ENCODE results near the gene ARHGAP44. TPM values are rescaled to one million over a fixed set of nuclear protein-coding genes. Genes with fewer than 3 reads are reported as not detected.

The ARHGAP44 gene
- total and polyA plus RNA-seq, 2 donors (not counting 3 experiments of a cell fraction or from before 2014, with no cell fraction given), result 0.11 to 0.42 TPM

DNA sequence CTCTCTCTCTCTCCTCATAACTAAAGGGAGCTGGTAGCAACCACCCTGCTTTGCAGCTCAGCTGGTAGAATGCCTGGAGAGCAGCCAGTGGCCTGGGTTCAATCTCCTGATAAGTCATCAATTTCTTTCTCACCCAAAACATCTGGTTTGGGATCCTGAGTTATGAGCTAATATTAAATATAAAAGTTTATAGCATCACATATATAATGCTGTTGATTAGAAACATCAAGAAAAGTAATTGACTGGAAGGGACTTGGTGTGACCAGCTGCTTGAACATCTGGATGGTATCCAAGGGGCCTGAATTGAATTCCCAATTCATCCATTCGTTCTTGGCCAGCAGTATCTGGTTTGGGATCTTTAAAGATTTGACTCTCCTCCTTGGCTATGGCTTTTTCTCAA, 240.8 kb downstream of the ARHGAP44 start:
- Histone ChIP-seq H3K4me2 (ENCODE audit: insufficient read depth, low read length) (no peak overlapping the region), H3K27me3 (ENCODE audit: control insufficient read depth in 2 of 2, insufficient read depth in 2 of 2, low read length in 2 of 2) (no peaks in the 10 kb centered on the region), H3K4me3 (replicated peaks in 1 of 3; ENCODE audit: insufficient read depth in 1 of 3, low read depth in 1 of 3, low read length in 3 of 3) (no peak overlapping the region), H3K9ac (replicated peaks; ENCODE audit: extremely low read depth, insufficient read depth, low read length) (no peak overlapping the region), H2AFZ (ENCODE audit: low read depth, low read length) (no peak overlapping the region), H3K79me2 (ENCODE audit: control insufficient read depth, insufficient read depth, low read length) (no peaks in the 10 kb centered on the region), H3K4me1 (ENCODE audit: control insufficient read depth, extremely low read depth, insufficient read depth, low read length) (no peaks in the 10 kb centered on the region), H3K9me3 (replicated peaks; ENCODE audit: control insufficient read depth, insufficient read depth, low read length) (no peaks in the 10 kb centered on the region), H3K9me1 (replicated peaks; ENCODE audit: control insufficient read depth, extremely low read depth, insufficient read depth, low read length) (no peaks in the 10 kb centered on the region), H3K36me3 (ENCODE audit: control insufficient read depth in 2 of 2, extremely low read depth in 1 of 2, insufficient read depth in 2 of 2, low read length in 2 of 2) (no peaks in the 10 kb centered on the region), H4K20me1 (replicated peaks; ENCODE audit: control insufficient read depth, extremely low read depth, insufficient read depth, low read length) (no peaks in the 10 kb centered on the region), H3K27ac (ENCODE audit: insufficient read depth, low read depth, low read length) (no peak overlapping the region)
- POLR2A ChIA-PET, result no interaction called here
- no TSS peak for BruUV-seq (replicated peaks)
- TF ChIP-seq GATA2 (IDR thresholded peaks at IDR 0.05; ENCODE audit: insufficient read depth, insufficient read length, low read depth, low read length) (no peak), JUN (IDR thresholded peaks at IDR 0.05; ENCODE audit: borderline replicate concordance, insufficient read depth, insufficient read length, low read depth) (no peak), POLR2A (IDR thresholded peaks at IDR 0.05; ENCODE audit: low read depth, low read length) (no peak), EZH2 (IDR thresholded peaks at IDR 0.05; ENCODE audit: borderline replicate concordance, low read depth, low read length, severe bottlenecking) (no peak), MYC (IDR thresholded peaks at IDR 0.05; ENCODE audit: low read depth, low read length) (no peak), POLR2AphosphoS5 (IDR thresholded peaks at IDR 0.05; ENCODE audit: insufficient read depth, low read depth, low read length) (no peak), MAX (IDR thresholded peaks at IDR 0.05; ENCODE audit: insufficient read depth, insufficient read length) (no peak), FOS (IDR thresholded peaks at IDR 0.05; ENCODE audit: borderline replicate concordance, insufficient read depth, low read length) (no peak)
- TF ChIP-seq, protein P1, sequence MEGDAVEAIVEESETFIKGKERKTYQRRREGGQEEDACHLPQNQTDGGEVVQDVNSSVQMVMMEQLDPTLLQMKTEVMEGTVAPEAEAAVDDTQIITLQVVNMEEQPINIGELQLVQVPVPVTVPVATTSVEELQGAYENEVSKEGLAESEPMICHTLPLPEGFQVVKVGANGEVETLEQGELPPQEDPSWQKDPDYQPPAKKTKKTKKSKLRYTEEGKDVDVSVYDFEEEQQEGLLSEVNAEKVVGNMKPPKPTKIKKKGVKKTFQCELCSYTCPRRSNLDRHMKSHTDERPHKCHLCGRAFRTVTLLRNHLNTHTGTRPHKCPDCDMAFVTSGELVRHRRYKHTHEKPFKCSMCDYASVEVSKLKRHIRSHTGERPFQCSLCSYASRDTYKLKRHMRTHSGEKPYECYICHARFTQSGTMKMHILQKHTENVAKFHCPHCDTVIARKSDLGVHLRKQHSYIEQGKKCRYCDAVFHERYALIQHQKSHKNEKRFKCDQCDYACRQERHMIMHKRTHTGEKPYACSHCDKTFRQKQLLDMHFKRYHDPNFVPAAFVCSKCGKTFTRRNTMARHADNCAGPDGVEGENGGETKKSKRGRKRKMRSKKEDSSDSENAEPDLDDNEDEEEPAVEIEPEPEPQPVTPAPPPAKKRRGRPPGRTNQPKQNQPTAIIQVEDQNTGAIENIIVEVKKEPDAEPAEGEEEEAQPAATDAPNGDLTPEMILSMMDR (IDR thresholded peaks at IDR 0.05; ENCODE audit: extremely low read depth in 1 of 2, insufficient read depth in 1 of 2, low read depth in 1 of 2, low read length in 2 of 2), result no peak
- dilution Hi-C loops (cut with MboI; ENCODE audit: extremely low pct_ligation_motif_present, low sequenced_read_pairs), result no loop called here
- no peak for FAIRE-seq
- no peak for DNase-seq (ENCODE audit: low read depth, low spot score)
- intact Hi-C loops (cut with micrococcal nuclease), result loop anchor here (1.0 to 5.0 kb wide), 3 partner anchors 12 to 1897 kb away; partner anchors contain the start of gene ELAC2
- CTCF ChIA-PET, result interaction anchor here (1.0 to 3.6 kb wide), 10 partner anchors 8 to 1897 kb away, joined by 3 to 93 read pairs (median 7); partner anchors contain the start of gene ELAC2

Data from endothelial cell of umbilical vein (primary cell).